Activated CD4-positive, alpha-beta memory T cell treated with anti-CD3 and anti-CD28 coated beads for 36 hours (primary cell): ENCODE measurements around the gene SENP6. TPM values are rescaled to one million over a fixed set of nuclear protein-coding genes. Genes with fewer than 3 reads are reported as not detected.
A peak's percentile ranks its signal among the peaks of the same experiment; 100 is the strongest.
"Not testable (repeated sequence)": the region's sequence is repeated elsewhere in the genome, so short reads cannot be mapped to it uniquely, and the experiment has no call there.

ENCODE experiments used
- CTCF ChIA-PET: fragments of 350-600 bp; sonication (Branson Sonifier 250); formaldehyde crosslinking; loops from one replicate; lab custom pipeline; 2021; ENCODE audit warnings: antibody characterized with exemption, inconsistent platforms; lab: Charles Lee
- POLR2A ChIA-PET: fragments of 350-600 bp; sonication (Branson Sonifier 250); formaldehyde crosslinking; loops from one replicate; lab custom pipeline; 2021; ENCODE audit warnings: antibody characterized with exemption; lab: Charles Lee
- DNase-seq: peaks from one replicate; pipeline ENCODE4 v3.0.0-alpha.2; 2020
- H3K27ac Mint-ChIP-seq: one replicate; pipeline ENCODE4 v1.8.0; 2021; ENCODE audit warnings: mixed read lengths
- H3K27me3 Mint-ChIP-seq: one replicate; pipeline ENCODE4 v1.8.0; 2021; ENCODE audit warnings: mixed read lengths
- H3K36me3 Mint-ChIP-seq: one replicate; pipeline ENCODE4 v1.8.0; 2021; ENCODE audit warnings: mixed read lengths
- H3K4me1 Mint-ChIP-seq: one replicate; pipeline ENCODE4 v1.8.0; 2021; ENCODE audit warnings: low read depth, mixed read lengths
- H3K4me3 Mint-ChIP-seq: one replicate; pipeline ENCODE4 v1.8.0; 2021; ENCODE audit warnings: mild to moderate bottlenecking, mixed read lengths
- H3K9me3 Mint-ChIP-seq: one replicate; pipeline ENCODE4 v1.8.0; 2021; ENCODE audit warnings: mixed read lengths
- intact Hi-C: fragments of 100-400 bp; cut with micrococcal nuclease; formaldehyde crosslinking; loops from one replicate; pipeline ENCODE4 v1.15.1; 2023
- total RNA-seq, 2 experiments: library from RNA; stranded (reverse); gene quantifications; one replicate each; pipeline ENCODE4 v1.2.3, GENCODE V29; 2021

Gene SENP6
- total RNA-seq: 10 to 100 TPM; 57.1 to 59.4 TPM

DNA sequence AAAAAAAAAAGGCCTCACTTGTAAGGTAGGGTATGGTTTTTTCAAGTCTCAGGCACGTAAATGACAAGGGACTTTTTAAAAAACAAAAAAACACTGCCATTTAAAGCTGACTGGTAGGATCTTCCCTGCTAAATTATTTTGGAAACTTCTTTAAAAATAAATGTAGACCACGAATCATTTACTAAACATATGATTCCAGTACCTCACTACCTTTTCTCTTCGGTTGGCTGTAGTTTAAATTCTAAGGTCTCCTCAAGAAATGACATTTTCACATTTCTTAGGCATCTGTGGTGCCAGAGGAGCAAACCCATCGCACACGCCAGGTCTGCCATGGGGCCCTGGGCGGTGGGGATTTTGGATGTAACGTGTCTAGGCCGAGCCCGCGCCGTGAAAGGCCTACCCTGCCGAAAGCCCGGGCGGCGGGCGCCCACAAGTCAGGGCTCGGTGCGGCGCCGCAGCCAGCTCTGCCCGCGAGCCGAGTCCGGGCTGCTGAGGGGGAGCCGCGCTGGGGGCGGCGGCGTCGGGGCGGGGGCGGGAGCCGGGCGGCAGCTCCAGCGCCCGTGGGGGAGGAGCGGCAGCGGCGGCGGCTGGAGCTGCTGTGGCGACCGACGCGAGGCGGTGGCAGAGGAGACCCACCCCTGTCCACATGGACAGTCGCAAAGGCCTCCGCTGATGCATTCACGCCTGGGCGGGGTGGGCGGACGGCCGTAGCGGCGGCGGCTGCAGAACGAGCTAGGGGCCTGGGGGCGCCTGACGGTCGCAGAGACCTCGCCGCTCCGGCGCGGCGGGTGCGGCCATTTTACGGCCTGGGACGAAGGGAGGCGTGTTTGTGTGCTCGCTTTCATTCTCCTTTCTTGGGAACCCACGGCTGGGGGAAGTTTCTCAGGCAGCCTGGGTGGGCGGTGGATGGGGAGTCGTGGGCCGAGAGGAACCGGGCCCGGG lies at the start of gene SENP6:
TSS of gene SENP6 (plus strand) at position 577 of the 942 bp plus-strand sequence. CDS start 645 bp downstream, outside the sequence.
- peak; percentile 79 for DNase-seq
- H3K27me3 Mint-ChIP-seq: no peaks in the 10 kb centered on the region
- H3K4me1 Mint-ChIP-seq: peaks cover 60% of the 10 kb centered on the region
- ChIA-PET POLR2A (interaction anchor here (1.1 to 3.1 kb wide), 4 partner anchors 10 to 323 kb away, joined by 3 to 26 read pairs (median 12); partner anchors contain the start of gene TMEM30A), CTCF (interaction anchor here (0.6 to 1.2 kb wide), 3 partner anchors 10 to 307 kb away, joined by 3 read pairs; no protein-coding TSS in a partner anchor)
- intact Hi-C loops: loop anchor here (1.0 to 2.0 kb wide), 4 partner anchors 23 to 357 kb away; partner anchors contain the start of gene TMEM30A
- peaks cover 6% of the 10 kb centered on the region for H3K36me3 Mint-ChIP-seq
- H3K4me3 Mint-ChIP-seq: peak within 1 kb of the TSS; percentile 99
- no peaks in the 10 kb centered on the region for H3K9me3 Mint-ChIP-seq
- H3K27ac Mint-ChIP-seq: peak within 1 kb of the TSS; percentile 98

GRCh38 chr6:75556240-75556639 lies 45.4 kb upstream of the SENP6 start:
- Mint-ChIP-seq H3K4me1 (peaks cover 4% of the 10 kb centered on the region), H3K4me3 (no peak overlapping the region), H3K27me3 (peaks cover 2% of the 10 kb centered on the region), H3K9me3 (no peaks in the 10 kb centered on the region), H3K36me3 (no peaks in the 10 kb centered on the region), H3K27ac (no peak overlapping the region)
- intact Hi-C loops: no loop called here
- CTCF ChIA-PET: no interaction called here
- POLR2A ChIA-PET: no interaction called here
- DNase-seq: no peak

- no peak for DNase-seq
- ChIA-PET POLR2A (no interaction called here), CTCF (no interaction called here)
- H3K36me3 Mint-ChIP-seq: no peaks in the 10 kb centered on the region
- no peak overlapping the region for H3K4me3 Mint-ChIP-seq
- H3K27me3 Mint-ChIP-seq: peaks cover 2% of the 10 kb centered on the region
- intact Hi-C loops: no loop called here
- H3K9me3 Mint-ChIP-seq: no peaks in the 10 kb centered on the region
- no peaks in the 10 kb centered on the region for H3K4me1 Mint-ChIP-seq
- H3K27ac Mint-ChIP-seq: no peak overlapping the region
Observed at GRCh38 chr6:75557068-75557467, 44.6 kb upstream of the SENP6 start.

GRCh38 chr6:75563032-75563431 lies 38.6 kb upstream of the SENP6 start:
- intact Hi-C loops: no loop called here
- H3K4me3 Mint-ChIP-seq: no peak overlapping the region
- peaks cover 22% of the 10 kb centered on the region for H3K27me3 Mint-ChIP-seq
- DNase-seq: peak; percentile 11
- H3K9me3 Mint-ChIP-seq: peaks cover 16% of the 10 kb centered on the region
- H3K4me1 Mint-ChIP-seq: no peaks in the 10 kb centered on the region
- ChIA-PET POLR2A (interaction anchor here (0.6 kb wide), 1 partner anchor 1665 kb away, joined by 3 read pairs; no protein-coding TSS in a partner anchor), CTCF (interaction anchor here (0.6 to 2.3 kb wide), 11 partner anchors 9 to 492 kb away, joined by 3 to 8 read pairs (median 3); no protein-coding TSS in a partner anchor)
- peaks cover 8% of the 10 kb centered on the region for H3K36me3 Mint-ChIP-seq
- no peak overlapping the region for H3K27ac Mint-ChIP-seq

GRCh38 chr6:75566137-75566767 lies 35.4 kb upstream of the SENP6 start:
- intact Hi-C loops: no loop called here
- Mint-ChIP-seq H3K27me3 (peaks cover 20% of the 10 kb centered on the region), H3K27ac (no peak overlapping the region), H3K4me1 (no peaks in the 10 kb centered on the region), H3K9me3 (peaks cover 16% of the 10 kb centered on the region), H3K36me3 (peaks cover 8% of the 10 kb centered on the region), H3K4me3 (no peak overlapping the region)
- ChIA-PET CTCF (no interaction called here), POLR2A (no interaction called here)
- no peak for DNase-seq

- Mint-ChIP-seq H3K9me3 (peaks cover 16% of the 10 kb centered on the region), H3K4me3 (no peak overlapping the region), H3K27ac (no peak overlapping the region), H3K4me1 (no peaks in the 10 kb centered on the region), H3K27me3 (peaks cover 20% of the 10 kb centered on the region), H3K36me3 (peaks cover 8% of the 10 kb centered on the region)
- ChIA-PET POLR2A (no interaction called here), CTCF (no interaction called here)
- DNase-seq: no peak
- intact Hi-C loops: no loop called here
Observed at GRCh38 chr6:75568100-75568499, 33.6 kb upstream of the SENP6 start.

DNA sequence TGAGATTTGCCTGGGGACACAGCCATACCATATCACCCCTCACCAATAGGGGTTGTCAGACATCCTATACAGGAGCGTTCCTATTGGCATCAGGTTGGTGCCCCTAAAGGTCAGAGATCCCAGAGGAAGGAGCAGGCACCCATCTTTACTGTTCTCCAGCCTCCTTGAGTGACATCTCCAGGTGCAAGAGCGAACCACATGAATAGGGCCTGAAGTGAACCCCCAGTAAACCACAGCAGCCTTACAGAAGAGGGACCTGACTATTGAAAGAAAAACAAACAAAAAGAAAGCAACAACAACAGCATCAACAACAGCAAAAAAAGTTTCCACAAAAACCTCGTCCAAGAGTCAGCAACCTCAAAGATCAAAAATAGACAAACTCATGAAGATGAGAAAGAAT lies 32.7 kb upstream of the SENP6 start:
- intact Hi-C loops: no loop called here
- H3K36me3 Mint-ChIP-seq: peaks cover 8% of the 10 kb centered on the region
- peaks cover 19% of the 10 kb centered on the region for H3K27me3 Mint-ChIP-seq
- no peak overlapping the region for H3K4me3 Mint-ChIP-seq
- no peak overlapping the region for H3K27ac Mint-ChIP-seq
- DNase-seq: no peak
- H3K9me3 Mint-ChIP-seq: peaks cover 16% of the 10 kb centered on the region
- POLR2A ChIA-PET: no interaction called here
- CTCF ChIA-PET: no interaction called here
- no peaks in the 10 kb centered on the region for H3K4me1 Mint-ChIP-seq

DNA sequence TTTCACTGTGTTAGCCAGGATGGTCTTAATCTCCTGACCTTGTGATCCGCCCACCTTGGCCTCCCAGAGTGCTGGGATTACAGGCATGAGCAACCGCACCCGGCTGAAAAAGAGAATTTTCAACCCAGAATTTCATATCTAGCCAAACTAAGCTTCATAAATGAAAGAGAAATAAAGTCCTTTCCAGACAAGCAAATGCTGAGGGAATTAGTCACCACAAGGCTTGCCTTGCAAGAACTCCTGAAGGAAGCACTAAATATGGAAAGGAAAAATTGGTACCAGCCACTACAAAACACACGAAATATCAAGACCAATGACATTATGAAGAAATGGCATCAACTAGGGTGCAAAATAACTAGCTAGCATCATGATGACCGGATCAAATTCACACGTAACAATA lies 31.0 kb upstream of the SENP6 start:
- POLR2A ChIA-PET, CTCF ChIA-PET, H3K36me3 Mint-ChIP-seq, H3K27me3 Mint-ChIP-seq, DNase-seq, H3K27ac Mint-ChIP-seq, H3K4me3 Mint-ChIP-seq, intact Hi-C loops, H3K9me3 Mint-ChIP-seq, H3K4me1 Mint-ChIP-seq: not testable (repeated sequence)

- H3K36me3 Mint-ChIP-seq: no peaks in the 10 kb centered on the region
- H3K4me1 Mint-ChIP-seq: no peaks in the 10 kb centered on the region
- H3K9me3 Mint-ChIP-seq: peaks cover 2% of the 10 kb centered on the region
- H3K27ac Mint-ChIP-seq: no peak overlapping the region
- intact Hi-C loops: no loop called here
- no peak overlapping the region for H3K4me3 Mint-ChIP-seq
- DNase-seq: no peak
- POLR2A ChIA-PET: no interaction called here
- CTCF ChIA-PET: no interaction called here
- peaks cover 4% of the 10 kb centered on the region for H3K27me3 Mint-ChIP-seq
Observed at GRCh38 chr6:75572072-75572471, 29.6 kb upstream of the SENP6 start.

DNA sequence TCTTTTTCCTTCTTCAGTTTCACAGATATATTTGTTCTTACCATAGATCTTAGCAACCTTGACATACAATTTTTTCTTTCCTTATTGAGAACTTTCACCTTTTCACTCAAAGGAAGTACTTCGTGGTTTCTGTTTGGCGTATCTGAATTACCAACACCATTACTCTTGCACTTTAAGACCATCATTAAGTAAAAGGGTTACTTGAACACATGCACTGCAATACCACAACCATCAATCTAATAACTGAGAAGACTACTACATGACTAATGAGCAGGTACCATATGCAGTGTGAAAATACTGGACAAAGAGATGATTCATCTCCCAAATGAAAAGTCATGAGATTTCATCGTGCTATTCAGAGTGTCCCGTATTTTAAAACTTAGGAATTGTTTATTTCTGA lies 21.7 kb upstream of the SENP6 start:
- H3K27ac Mint-ChIP-seq: no peak overlapping the region
- peaks cover 13% of the 10 kb centered on the region for H3K4me1 Mint-ChIP-seq
- H3K36me3 Mint-ChIP-seq: peaks cover 2% of the 10 kb centered on the region
- CTCF ChIA-PET: no interaction called here
- no peak for DNase-seq
- peaks cover 12% of the 10 kb centered on the region for H3K27me3 Mint-ChIP-seq
- H3K9me3 Mint-ChIP-seq: peaks cover 2% of the 10 kb centered on the region
- POLR2A ChIA-PET: no interaction called here
- H3K4me3 Mint-ChIP-seq: no peak overlapping the region
- intact Hi-C loops: loop anchor here (2.0 kb wide), 1 partner anchor 21 kb away; the partner anchor contains the start of gene SENP6

GRCh38 chr6:75581231-75581630 lies 20.4 kb upstream of the SENP6 start:
- Mint-ChIP-seq H3K36me3 (peaks cover 2% of the 10 kb centered on the region), H3K9me3 (peaks cover 2% of the 10 kb centered on the region), H3K27ac (no peak overlapping the region), H3K4me3 (no peak overlapping the region), H3K4me1 (peaks cover 13% of the 10 kb centered on the region), H3K27me3 (peaks cover 12% of the 10 kb centered on the region)
- DNase-seq: no peak
- intact Hi-C loops: no loop called here
- ChIA-PET POLR2A (no interaction called here), CTCF (interaction anchor here (0.9 kb wide), 1 partner anchor 29 kb away, joined by 5 read pairs; no protein-coding TSS in a partner anchor)

GRCh38 chr6:75584552-75584951 lies 17.1 kb upstream of the SENP6 start:
- CTCF ChIA-PET, intact Hi-C loops, H3K4me3 Mint-ChIP-seq, H3K9me3 Mint-ChIP-seq, H3K27ac Mint-ChIP-seq, H3K36me3 Mint-ChIP-seq, DNase-seq, POLR2A ChIA-PET: not testable (repeated sequence)
- Mint-ChIP-seq H3K27me3 (peaks cover 12% of the 10 kb centered on the region), H3K4me1 (peaks cover 11% of the 10 kb centered on the region)
